Right ventricle myocardium superior (tissue), 1 donor: ENCODE results near the gene FTO. TPM values are rescaled to one million over a fixed set of nuclear protein-coding genes. Genes with fewer than 3 reads are reported as not detected.

Source experiments
- ATAC-seq: fragments of 200-7000 bp; cut with Tn5 transposase; one replicate; pipeline ENCODE4 v1.9.1; 2020; ENCODE audit warnings: mild to moderate bottlenecking; ENCODE audit not compliant: poor library complexity
- DNase-seq: peaks from one replicate; pipeline ENCODE4 v3.0.0-alpha.2; 2020
- intact Hi-C: fragments of 100-400 bp; cut with DNase I; formaldehyde crosslinking; loops from one replicate; pipeline ENCODE4 v1.11.2; 2022
- total RNA-seq: library from RNA; stranded (reverse); fragmentation: NEBNext Ultra II Directional; extraction: Animal tissue kit (Norgen Biotek cat#: 25700); gene quantifications from one replicate; pipeline ENCODE4 v1.2.1, GENCODE V29; 2021
- donor health status: DM: no; HTN: yes; CAD: no; lungs with severe emphysema.

The FTO gene
- total RNA-seq, 1 donor from 2014 or later, result 75.3 TPM

GRCh38 chr16:54160939-54161897 is 457.3 kb downstream of the FTO start:
- DNase-seq (no peak), ATAC-seq (no peak)
- intact Hi-C loops, result no loop called here

GRCh38 chr16:54163197-54163843 is 459.4 kb downstream of the FTO start:
- DNase-seq (no peak), ATAC-seq (no peak)
- intact Hi-C loops, result no loop called here

GRCh38 chr16:54164789-54165173 is 460.8 kb downstream of the FTO start:
- intact Hi-C loops, result no loop called here
- no peak for DNase-seq
- no peak for ATAC-seq

- intact Hi-C loops, result no loop called here
- ATAC-seq (no peak), DNase-seq (no peak)
Measured at GRCh38 chr16:54165174-54165911, 461.4 kb downstream of the FTO start.

GRCh38 chr16:54165912-54166865 is 462.2 kb downstream of the FTO start:
- ATAC-seq, result no peak
- intact Hi-C loops, result no loop called here

GRCh38 chr16:54169112-54169511 is 465.2 kb downstream of the FTO start:
- ATAC-seq (no peak), DNase-seq (no peak)
- intact Hi-C loops, result no loop called here

More at GRCh38 chr16:54165912-54166865, 462.2 kb downstream of the FTO start:
- DNase-seq, result no peak

- intact Hi-C loops, result no loop called here
- no peak for DNase-seq
- no peak for ATAC-seq
Measured at GRCh38 chr16:54171626-54172537, 467.9 kb downstream of the FTO start.

- DNase-seq (no peak), ATAC-seq (no peak)
- intact Hi-C loops, result no loop called here
Measured at GRCh38 chr16:54173490-54173889, 469.5 kb downstream of the FTO start.

GRCh38 chr16:54174201-54174600 is 470.2 kb downstream of the FTO start:
- no peak for ATAC-seq
- intact Hi-C loops, result no loop called here

GRCh38 chr16:54174750-54175149 is 470.8 kb downstream of the FTO start:
- intact Hi-C loops, result no loop called here
- no peak for ATAC-seq
- DNase-seq, result no peak

More at GRCh38 chr16:54174201-54174600, 470.2 kb downstream of the FTO start:
- DNase-seq, result no peak

GRCh38 chr16:54175169-54175551 is 471.2 kb downstream of the FTO start:
- intact Hi-C loops, result no loop called here
- no peak for ATAC-seq
- DNase-seq, result no peak

- ATAC-seq (no peak), DNase-seq (no peak)
- intact Hi-C loops, result no loop called here
Measured at GRCh38 chr16:54175552-54176375, 471.8 kb downstream of the FTO start.

GRCh38 chr16:54176376-54176901 is 472.5 kb downstream of the FTO start:
- ATAC-seq (no peak), DNase-seq (no peak)
- intact Hi-C loops, result no loop called here

GRCh38 chr16:54177052-54177861 is 473.3 kb downstream of the FTO start:
- intact Hi-C loops, result no loop called here
- ATAC-seq (no peak), DNase-seq (no peak)

- intact Hi-C loops, result no loop called here
- DNase-seq, result no peak
- no peak for ATAC-seq
Measured at GRCh38 chr16:54177862-54178477, 474.0 kb downstream of the FTO start.
